HG03095 (cell line): ENCODE data around the gene RING1.

Experiments used
- ATAC-seq: cut with Tn5 transposase; IDR thresholded peaks from one replicate; pipeline ENCODE4 v1.9.1; 2021; ENCODE audit warnings: moderate library complexity; ENCODE audit not compliant: unreplicated experiment

Gene RING1

DNA sequence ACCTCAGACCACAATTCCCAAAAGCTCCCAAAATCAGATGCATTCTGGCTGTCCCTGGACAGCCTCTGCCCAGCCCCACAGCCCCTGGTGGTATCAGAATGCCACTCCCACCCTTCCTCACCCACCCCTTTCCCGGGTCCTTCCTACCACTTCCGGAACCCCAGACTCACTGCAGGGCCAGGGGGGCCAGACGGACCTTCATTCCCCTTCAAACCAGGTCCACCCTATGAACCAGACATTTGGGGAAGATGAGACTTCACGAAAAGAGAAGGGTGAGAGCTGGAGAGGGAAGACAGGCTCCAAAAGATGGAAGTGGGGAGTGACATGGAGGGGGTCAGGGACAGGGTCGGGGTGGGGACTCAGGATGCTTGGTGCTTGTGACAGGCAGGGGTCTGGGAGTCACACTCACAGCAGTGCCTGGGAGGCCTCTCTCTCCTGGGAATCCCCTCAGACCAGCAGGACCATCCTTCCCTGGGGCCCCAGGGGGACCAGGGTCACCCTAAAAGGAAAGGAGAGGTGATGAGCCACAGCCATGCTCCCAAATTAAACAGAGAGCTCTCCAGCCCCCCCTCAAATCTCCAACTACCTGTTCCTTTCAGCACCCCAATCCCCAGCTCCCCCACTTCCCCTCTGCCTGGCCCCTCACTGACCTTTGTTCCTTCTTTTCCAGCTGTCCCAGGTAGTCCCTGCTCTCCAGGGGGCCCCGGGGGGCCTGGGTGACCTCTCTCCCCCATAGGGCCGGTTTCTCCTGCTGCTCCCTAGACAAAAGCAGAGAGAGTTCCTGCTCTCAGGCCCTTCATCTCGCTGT lies 36.2 kb upstream of the RING1 start:
- no peak for ATAC-seq

DNA sequence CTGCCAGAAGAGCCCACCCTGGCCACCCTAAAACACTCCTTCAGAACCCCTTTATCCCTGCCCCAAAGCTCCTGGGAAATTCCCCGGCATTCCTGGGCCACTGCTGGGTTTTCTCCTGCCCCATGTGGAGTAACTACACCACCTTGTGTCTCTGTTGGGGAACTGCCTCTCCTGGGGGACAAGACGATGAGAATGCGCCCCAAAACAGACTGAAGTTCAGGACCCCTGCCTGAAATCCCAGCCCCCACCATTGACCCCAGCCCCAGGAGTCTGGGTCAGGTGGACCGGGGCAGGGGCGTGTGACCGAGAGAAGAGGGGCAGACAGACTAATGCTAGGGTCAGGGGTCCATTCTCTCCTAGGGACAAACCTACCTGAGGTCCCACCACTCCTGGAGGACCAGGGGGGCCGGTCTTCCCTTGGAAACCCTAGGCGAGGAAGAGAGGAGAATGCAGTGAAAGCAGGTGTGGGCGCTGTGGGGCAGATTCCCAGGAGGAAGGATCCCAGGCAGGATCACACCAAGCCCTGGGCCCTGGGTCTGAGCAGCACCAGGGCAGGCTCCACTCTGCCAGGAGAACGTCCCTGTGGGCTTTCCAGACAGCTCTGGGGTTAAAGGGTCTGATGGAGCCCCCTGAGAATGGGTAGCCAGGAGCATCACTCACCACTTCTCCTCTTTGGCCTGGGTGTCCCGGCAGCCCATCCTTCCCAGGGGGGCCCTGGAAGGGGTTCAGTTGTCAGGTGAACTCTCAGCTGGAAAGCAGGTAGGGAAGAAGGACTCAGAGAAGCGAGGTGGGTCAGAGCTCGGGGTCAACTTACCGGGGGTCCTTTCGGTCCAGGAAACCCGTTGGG lies 35.4 kb upstream of the RING1 start:
- ATAC-seq, result no peak

DNA sequence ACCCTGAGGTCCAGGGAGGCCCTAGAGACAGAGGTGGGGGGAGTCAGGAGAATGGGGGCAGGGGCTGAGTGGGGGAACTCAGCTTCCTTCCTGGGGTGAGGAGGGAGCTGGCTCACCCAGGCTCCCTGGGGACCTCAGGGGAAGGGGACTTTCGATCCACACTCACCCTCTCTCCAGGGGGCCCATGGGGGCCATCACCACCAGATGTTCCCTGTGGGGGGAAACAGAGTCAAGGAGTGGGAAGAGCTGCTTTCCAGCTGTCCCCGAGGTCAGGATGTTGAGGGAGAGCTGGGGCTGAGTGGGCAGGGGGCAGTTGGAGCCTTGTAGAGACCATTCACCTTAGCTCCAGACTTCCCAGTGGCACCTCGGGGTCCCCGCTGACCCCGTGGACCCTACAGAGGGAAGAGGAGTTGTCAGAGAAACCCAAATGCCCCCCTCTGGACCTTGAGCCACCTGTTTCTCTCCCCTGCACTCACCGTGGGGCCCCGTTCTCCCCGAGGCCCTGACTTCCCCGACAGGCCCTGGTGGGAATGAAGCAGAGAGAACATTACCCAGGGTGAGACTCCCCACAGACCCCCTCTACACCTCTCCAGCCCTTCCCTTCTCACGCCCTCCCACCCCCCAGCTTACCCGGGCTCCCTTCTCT lies 34.6 kb upstream of the RING1 start:
- no peak for ATAC-seq

- no peak for ATAC-seq
These were observed 33.5 kb upstream of the RING1 start for GRCh38 chr6:33174784-33175183.

- no peak for ATAC-seq
These were observed 32.7 kb upstream of the RING1 start for GRCh38 chr6:33175436-33176069.

GRCh38 chr6:33176906-33177305 lies 31.4 kb upstream of the RING1 start:
- ATAC-seq, result no peak

DNA sequence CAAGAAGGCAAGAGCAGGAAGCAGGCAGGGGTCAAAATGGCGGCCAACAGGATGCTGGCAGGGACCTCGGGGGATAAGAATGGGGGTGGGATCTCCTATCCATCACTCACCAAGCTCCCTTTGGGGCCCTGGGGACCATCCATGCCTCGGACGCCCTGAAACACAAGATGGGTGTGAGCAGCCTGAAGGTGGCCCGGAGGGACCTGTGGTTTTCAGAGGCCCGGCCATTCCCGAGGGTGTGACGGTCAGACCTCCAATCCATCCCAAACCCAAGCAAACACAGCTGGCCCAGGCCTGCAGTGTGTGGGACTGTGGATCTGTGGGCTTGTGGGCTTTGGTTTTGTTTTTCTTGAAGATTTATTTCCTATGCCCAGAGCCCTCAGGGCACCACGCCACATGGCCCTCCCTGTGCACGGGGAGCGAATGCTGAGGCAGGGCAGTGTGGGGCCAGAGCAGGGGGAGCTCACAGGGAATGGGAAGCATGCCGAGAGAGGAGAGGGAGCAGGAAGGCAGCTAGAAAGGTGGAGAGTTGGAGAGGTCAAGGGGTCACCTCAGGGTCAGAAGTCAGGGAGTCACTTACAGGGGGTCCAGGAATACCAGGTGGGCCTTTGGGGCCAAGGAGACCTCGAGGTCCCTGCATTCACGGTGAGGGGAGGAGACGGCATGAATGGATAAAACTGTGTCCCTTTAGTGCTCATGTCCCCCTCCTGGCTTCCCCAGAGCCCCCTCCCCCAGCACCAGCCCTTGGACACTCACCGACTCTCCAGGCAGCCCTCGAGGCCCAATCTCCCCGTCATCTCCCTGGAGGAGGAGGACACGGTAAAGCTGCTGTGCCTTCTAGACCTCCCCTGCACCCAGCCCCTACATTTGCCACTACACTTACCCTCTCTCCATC lies 30.5 kb upstream of the RING1 start:
- ATAC-seq, result no peak

DNA sequence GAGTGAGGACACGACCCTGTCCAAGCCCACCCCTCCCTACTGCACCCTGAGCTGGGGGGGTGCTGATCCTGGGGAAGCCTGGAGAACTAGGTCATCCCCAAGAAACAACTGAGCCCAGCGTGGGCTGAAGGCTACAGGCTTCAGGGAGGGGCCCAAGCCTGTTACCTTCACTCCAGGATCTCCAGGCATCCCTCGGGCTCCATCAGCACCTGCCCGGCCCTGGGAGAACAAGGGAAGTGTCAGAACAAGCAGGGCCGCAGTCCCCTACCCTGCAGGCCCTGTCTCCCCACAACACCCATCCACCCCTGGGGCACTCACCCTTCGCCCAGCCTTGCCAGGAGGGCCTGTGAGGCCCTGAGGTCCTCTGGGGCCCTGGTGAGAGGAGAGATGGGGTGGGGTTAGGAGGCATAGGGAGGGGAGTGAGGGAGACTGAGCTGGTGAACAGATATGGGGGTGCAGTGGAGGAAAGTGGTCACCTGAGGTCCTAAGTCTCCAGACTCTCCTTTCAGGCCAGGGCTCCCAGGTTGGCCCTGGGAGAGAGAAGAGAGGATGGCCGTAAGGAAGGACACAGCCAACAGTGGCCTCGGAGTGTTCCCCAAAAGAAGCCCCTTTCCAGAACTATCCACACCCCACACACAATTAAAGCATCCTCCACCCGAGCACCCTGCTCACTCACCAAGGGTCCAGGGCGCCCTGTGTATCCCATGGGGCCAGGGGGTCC lies 29.4 kb upstream of the RING1 start:
- no peak for ATAC-seq

GRCh38 chr6:33181141-33181540 lies 27.2 kb upstream of the RING1 start:
- ATAC-seq, result no peak

DNA sequence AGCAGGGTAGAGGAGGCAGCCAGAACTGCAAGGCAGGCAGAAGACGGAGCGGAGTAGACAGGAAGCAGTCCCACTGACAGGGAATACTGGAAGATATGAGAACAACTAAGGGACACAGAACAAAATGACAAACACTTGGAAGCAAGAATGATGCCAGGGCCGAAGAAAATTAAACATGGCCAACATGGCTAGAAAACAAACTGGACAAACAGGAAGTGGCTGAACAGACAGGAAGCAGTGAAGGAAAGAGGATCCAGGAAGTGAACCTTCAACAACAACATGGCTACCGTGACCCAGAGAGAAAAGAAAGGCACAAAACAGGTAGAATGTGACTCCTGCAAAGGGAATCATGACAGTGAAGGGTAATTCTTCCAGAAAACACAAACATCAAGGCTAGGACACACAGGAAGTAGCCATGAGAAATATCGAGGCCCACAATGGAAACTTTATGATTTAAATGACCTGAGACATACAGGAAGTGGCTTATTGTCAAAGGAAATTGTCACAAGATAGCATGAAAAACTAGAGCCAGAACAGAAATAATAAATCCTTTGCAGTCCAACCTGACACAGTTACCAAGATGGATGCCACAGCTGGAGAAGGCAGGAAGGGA lies 25.1 kb upstream of the RING1 start:
- ATAC-seq, result no peak

DNA sequence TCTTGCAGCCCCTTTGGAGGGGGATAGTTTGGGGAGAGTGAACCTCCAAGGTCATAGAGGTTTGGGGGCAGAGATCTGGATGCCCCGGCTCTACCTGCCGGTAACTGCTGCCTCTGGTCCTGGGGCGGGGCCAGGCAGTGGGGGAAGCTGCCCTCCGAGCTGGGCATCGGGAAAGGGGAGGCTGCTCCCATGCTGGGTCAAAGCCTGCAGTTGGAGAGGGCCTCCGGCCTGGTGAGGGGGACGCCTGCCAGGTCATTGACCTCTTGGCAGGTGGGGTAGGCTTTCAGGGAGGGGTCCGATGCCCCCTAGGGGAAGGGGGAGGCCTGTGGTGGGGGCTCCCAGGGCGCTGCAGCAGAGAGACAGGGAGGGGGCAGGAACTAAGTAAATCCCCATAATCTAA lies 23.1 kb upstream of the RING1 start:
- ATAC-seq, result no peak

GRCh38 chr6:33185654-33186187 lies 22.6 kb upstream of the RING1 start:
- no peak for ATAC-seq

DNA sequence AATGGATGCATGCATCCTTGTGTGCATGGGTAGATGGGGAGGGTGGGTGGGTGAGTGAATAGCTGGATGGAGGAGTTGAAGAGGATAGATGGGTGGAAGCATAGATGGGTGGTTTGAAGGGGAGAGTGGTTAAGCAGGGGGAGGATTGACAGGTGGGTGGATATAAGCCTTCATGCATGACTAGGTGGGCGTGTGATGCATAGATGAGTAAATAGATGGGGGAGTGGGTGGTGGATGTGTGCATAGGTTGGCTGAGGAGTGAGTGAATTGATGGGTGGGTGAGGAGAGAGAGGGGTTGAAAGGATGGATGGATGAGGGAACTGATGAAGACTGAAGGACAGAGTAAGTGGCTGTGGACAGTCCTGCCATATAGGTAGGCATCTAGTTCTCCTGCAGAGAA lies 20.5 kb upstream of the RING1 start:
- ATAC-seq, result no peak

DNA sequence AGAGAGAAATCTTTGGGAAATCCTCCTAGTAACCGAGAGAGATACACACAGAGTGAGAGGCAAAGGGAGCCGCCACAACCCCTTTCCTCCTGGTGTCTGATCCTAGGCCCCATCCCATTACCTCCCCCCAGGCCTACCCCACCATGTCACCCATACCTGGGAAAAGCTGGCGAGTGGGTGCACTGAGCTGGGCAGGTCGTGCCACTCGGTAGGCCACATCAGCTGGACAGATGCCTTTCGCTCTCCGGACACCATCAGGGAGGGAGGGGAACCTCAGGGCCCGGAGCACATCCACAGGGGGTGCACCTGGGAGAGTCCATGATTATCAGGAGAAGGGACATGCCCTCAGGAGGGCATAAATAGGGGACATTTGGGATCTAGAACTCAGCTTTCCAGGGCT lies 19.1 kb upstream of the RING1 start:
- ATAC-seq, result no peak

DNA sequence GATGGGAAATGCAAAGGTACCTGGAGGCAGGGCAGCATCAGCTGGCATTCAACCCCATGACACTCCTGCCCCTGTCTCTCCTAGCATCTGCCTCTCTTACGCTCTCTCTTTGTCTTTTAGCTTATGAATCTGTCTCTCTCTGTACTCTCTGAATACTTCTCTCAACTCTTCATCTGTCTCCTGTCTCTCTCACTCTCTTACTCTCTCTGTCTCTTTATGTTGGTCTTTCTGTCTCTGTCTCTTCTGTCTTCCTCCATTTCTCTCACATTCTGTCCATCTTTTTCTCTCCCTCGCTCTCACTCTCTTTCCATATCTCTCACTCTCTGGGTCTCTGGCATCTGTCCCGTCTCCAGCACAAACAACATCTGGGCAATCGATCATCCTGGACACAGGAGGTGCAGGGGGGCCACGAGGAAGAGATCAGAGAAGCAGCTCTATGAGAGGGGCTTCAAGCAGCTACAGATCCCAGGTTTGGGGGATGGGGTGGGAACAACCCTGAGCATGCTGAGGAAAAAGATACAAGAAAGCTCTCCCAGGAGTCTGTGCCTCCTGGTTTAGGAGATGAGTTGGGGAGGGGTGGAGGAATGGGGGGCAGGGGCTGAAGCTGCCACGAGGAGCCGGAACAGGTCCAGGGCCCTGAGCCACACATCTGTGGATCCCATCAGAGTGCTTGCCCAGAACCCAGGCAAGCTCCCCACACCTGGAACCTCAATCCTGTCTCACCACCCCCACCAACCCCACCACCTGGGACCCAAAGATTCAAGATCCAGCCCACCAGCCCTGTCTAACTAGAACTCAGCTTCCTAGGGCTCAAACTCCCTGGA lies 18.5 kb upstream of the RING1 start:
- no peak for ATAC-seq

- ATAC-seq, result no peak
These were observed 17.7 kb upstream of the RING1 start for GRCh38 chr6:33190504-33191107.

DNA sequence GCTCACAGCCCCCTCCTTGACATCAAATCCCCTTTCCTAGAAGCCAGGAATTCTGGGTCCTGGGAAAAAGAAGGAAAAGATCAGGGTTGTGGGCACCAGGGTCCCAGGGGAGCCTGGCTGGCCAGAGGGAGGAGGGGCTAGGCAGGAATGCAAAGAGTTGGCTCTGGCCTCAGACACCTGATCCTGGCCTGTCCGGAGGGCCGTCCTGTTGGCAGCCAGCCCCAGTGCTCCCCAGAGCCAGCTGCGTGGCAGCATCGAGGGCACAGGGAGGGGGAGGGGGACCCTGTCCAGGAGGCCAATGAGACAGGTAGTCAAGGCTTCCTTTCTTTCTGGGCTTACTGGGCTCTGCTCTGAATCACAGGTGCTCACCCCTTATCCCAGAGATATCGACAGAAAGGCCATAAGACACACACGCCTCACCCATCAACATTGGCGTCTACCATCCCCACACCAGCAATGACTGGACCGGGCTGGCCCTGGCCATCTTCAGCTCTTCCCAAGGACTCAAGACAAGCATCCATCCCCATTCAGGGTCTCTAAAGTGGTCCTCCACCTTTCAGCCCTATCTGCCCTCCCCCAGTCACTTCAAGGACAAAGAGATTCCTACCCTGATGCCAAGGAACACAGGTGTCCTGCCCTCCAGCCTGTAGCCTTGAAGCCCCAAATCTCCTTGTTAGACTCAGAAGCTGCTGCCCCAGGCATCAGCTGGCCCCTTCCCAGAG lies 16.8 kb upstream of the RING1 start:
- ATAC-seq, result no peak
